Fibroblast of lung (primary cell): ENCODE measurements around the gene CD302. TPM values are rescaled to one million over a fixed set of nuclear protein-coding genes. Genes with fewer than 3 reads are reported as not detected.

Source experiments
- DNase-seq, 2 donors: peaks; one replicate each; pipeline versions ENCODE4 v3.0.0 to v3.0.0-alpha.2; 2010; ENCODE audit warnings: low read depth in 2 of 2
- H2AFZ ChIP-seq: 2 replicates; pipeline ENCODE4 v1.5.1; 2012; ENCODE audit warnings: low read length, control low read depth, inconsistent platforms
- H3K27ac ChIP-seq: 2 replicates; pipeline ENCODE4 v1.5.1; 2011; ENCODE audit warnings: low read length, control low read depth; ENCODE audit not compliant: insufficient read depth
- H3K27me3 ChIP-seq: 2 replicates; pipeline ENCODE4 v1.5.1; 2011; ENCODE audit warnings: mild to moderate bottlenecking, low read length; ENCODE audit not compliant: control insufficient read depth, insufficient read depth
- H3K36me3 ChIP-seq: 2 replicates; pipeline ENCODE4 v1.5.1; 2011; ENCODE audit warnings: low read length; ENCODE audit not compliant: control insufficient read depth, insufficient read depth
- H3K4me1 ChIP-seq: 2 replicates; pipeline ENCODE4 v1.5.1; 2011; ENCODE audit warnings: low read length; ENCODE audit not compliant: control insufficient read depth, insufficient read depth; ENCODE audit errors: extremely low read depth
- H3K4me2 ChIP-seq: 2 replicates; pipeline ENCODE4 v1.5.1; 2011; ENCODE audit warnings: low read length, control low read depth; ENCODE audit not compliant: insufficient read depth; ENCODE audit errors: extremely low read depth
- H3K4me3 ChIP-seq, 4 experiments: fragments of 200-600 bp in 1 of 4; sonication (generic) in 1 of 4; replicated peaks in 1 of 4; 2 replicates each; pipeline ENCODE4 v1.5.1; 2011 to 2016; ENCODE audit warnings: low read length in 4 of 4, low read depth in 3 of 4, mild to moderate bottlenecking in 3 of 4, control low read depth in 2 of 4, inconsistent platforms in 1 of 4, mixed read lengths in 1 of 4; ENCODE audit not compliant: insufficient read depth in 1 of 4; ENCODE audit errors: control extremely low read depth in 1 of 4
- H3K79me2 ChIP-seq: 2 replicates; pipeline ENCODE4 v1.5.1; 2012; ENCODE audit warnings: mild to moderate bottlenecking, low read length, inconsistent platforms; ENCODE audit not compliant: control insufficient read depth, insufficient read depth
- H3K9ac ChIP-seq: 2 replicates; pipeline ENCODE4 v1.5.1; 2011; ENCODE audit warnings: mild to moderate bottlenecking, low read length, control low read depth; ENCODE audit not compliant: insufficient read depth
- H3K9me3 ChIP-seq: 2 replicates; pipeline ENCODE4 v1.5.1; 2012; ENCODE audit warnings: low read depth, low read length; ENCODE audit not compliant: control insufficient read depth, insufficient read depth
- H4K20me1 ChIP-seq: 2 replicates; pipeline ENCODE4 v1.5.1; 2011; ENCODE audit warnings: low read length; ENCODE audit not compliant: control insufficient read depth, insufficient read depth; ENCODE audit errors: extremely low read depth
- EZH2 ChIP-seq: IDR thresholded peaks from 2 replicates; pipeline ENCODE4 v1.5.1; 2012; ENCODE audit warnings: low read length, control low read depth, mild to moderate bottlenecking; ENCODE audit errors: missing control alignments
- polyA plus RNA-seq, 2 donors: library from polyadenylated mRNA; depleted of rRNA in 1 of 2; stranded (reverse) in 1 of 2; unstranded in 1 of 2; fragments of >200 nt; gene quantifications; 2 replicates each; pipeline ENCODE4 v1.2.1, GENCODE V29; 2011 to 2012; ENCODE audit warnings: missing spikeins in 1 of 2
- total RNA-seq: library from RNA; depleted of rRNA; stranded (reverse); fragments of >200 nt; gene quantifications from 2 replicates; pipeline ENCODE4 v1.2.1, GENCODE V29; 2014
- TF ChIP-seq, protein P1 (sequence below), 2 donors: IDR thresholded peaks in 1 of 2; conservative IDR thresholded peaks in 1 of 2; 1 replicate in 1 of 2; 2 replicates in 1 of 2; pipeline ENCODE4 v1.5.1; 2011 to 2012; ENCODE audit warnings: low read length in 2 of 2, control low read depth in 1 of 2, inconsistent platforms in 1 of 2, low read depth in 1 of 2, mild to moderate bottlenecking in 1 of 2

Gene CD302
- total and polyA plus RNA-seq, 2 donors (not counting 1 experiment from before 2014, with no cell fraction given): 9.4 to 19.1 TPM

DNA sequence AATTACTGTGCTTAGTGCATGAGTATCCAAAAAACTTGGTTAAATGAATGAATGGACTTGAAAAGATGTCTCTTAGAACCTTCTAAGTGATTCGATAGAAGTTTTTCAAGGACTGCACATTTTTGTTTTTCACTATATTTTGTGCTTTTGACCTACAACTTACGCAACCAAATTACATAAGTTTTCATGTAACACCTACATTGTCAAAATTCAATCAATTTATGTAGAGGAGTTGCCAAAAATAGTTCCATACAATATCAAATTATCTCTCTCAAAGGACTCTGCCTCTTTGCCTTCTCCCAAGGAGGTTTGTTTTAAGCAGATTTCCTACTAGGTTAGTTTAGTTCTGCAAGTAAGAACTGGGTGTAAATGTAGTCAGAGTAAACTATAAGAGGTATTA is 75.4 kb downstream of the CD302 start:
- no peak for DNase-seq
- Histone ChIP-seq H3K9ac (no peak overlapping the region), H3K4me2 (no peak overlapping the region), H3K4me1 (no peaks in the 10 kb centered on the region), H4K20me1 (peaks cover 24% of the 10 kb centered on the region), H3K27ac (no peak overlapping the region), H3K27me3 (no peaks in the 10 kb centered on the region), H3K9me3 (no peaks in the 10 kb centered on the region), H3K36me3 (peaks cover 6% of the 10 kb centered on the region), H2AFZ (no peak overlapping the region), H3K4me3 (no peak overlapping the region), H3K79me2 (peaks cover 100% of the 10 kb centered on the region)
- TF ChIP-seq EZH2: no peak
- TF ChIP-seq, protein P1, sequence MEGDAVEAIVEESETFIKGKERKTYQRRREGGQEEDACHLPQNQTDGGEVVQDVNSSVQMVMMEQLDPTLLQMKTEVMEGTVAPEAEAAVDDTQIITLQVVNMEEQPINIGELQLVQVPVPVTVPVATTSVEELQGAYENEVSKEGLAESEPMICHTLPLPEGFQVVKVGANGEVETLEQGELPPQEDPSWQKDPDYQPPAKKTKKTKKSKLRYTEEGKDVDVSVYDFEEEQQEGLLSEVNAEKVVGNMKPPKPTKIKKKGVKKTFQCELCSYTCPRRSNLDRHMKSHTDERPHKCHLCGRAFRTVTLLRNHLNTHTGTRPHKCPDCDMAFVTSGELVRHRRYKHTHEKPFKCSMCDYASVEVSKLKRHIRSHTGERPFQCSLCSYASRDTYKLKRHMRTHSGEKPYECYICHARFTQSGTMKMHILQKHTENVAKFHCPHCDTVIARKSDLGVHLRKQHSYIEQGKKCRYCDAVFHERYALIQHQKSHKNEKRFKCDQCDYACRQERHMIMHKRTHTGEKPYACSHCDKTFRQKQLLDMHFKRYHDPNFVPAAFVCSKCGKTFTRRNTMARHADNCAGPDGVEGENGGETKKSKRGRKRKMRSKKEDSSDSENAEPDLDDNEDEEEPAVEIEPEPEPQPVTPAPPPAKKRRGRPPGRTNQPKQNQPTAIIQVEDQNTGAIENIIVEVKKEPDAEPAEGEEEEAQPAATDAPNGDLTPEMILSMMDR (conservative IDR thresholded peaks at IDR 0.05 in 1 of 2, IDR thresholded peaks at IDR 0.05 in 1 of 2; ENCODE audit: low read depth in 1 of 2, low read length in 2 of 2): no peak

- Histone ChIP-seq H3K27ac (no peak overlapping the region), H3K27me3 (no peaks in the 10 kb centered on the region), H3K4me3 (no peak overlapping the region), H3K4me2 (no peak overlapping the region), H3K9ac (no peak overlapping the region), H3K4me1 (no peaks in the 10 kb centered on the region), H3K79me2 (peaks cover 100% of the 10 kb centered on the region), H3K9me3 (no peaks in the 10 kb centered on the region), H3K36me3 (peaks cover 6% of the 10 kb centered on the region), H2AFZ (no peak overlapping the region), H4K20me1 (peaks cover 22% of the 10 kb centered on the region)
- no peak for DNase-seq
- TF ChIP-seq EZH2: no peak
Measured at GRCh38 chr2:159720676-159721075, 77.3 kb downstream of the CD302 start.

Other genes with a start within 250 kb of the CD302 start
- 47.0 and 61.8 TPM in 2 replicates for gene BAZ2B, start 181.7 kb downstream of the CD302 start, total RNA-seq
- gene BAZ2B, start 181.7 kb downstream of the CD302 start, polyA plus RNA-seq: 16.3 and 28.0 TPM in 2 replicates
- 90.1 and 97.1 TPM in 2 replicates for gene MARCHF7, start 85.7 kb downstream of the CD302 start, total RNA-seq
- gene MARCHF7, start 85.7 kb downstream of the CD302 start, polyA plus RNA-seq: 60.4 and 65.6 TPM in 2 replicates
- gene LY75, start 106.5 kb upstream of the CD302 start, total RNA-seq: 3.6 and 4.1 TPM in 2 replicates
- 0.76 and 1.00 TPM in 2 replicates for gene LY75, start 106.5 kb upstream of the CD302 start, polyA plus RNA-seq